ENCODE measurements around the gene BACE2.

BACE2 gene

GRCh38 chr21:41258617-41259016 is 90.7 kb downstream of the BACE2 start:
- TF ChIP-seq TCF4 (CRISPR knock-in tag; IDR thresholded peaks at IDR 0.05; ENCODE audit: borderline replicate concordance) (no peak), CREB5 (CRISPR knock-in tag; IDR thresholded peaks at IDR 0.05; ENCODE audit: low read depth) (no peak), GLIS3 (CRISPR knock-in tag; IDR thresholded peaks at IDR 0.05) (no peak), ZC3H10 (CRISPR knock-in tag; IDR thresholded peaks at IDR 0.05) (no peak)
- ATAC-seq, result no peak

DNA sequence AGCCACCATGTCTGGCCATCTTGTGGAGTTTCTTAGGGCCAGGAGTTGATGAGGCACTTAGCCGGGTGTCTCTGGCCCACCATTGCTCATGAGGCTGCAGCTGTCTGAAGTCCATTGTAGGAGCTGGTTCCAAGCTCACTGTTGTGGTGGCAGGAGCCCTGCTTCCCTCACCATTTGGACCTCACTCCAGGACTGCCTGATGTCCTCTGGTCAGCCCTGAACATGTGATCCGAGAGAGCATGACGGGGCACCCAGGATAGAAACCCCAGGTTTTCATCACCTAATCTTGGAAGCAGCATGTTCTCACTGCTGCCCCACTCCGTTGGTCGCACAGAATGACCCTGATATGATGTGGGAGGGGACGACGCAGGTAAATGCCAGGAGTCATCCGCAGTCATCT is 92.5 kb downstream of the BACE2 start:
- no peak for TF ChIP-seq CREB5 (CRISPR knock-in tag; IDR thresholded peaks at IDR 0.05; ENCODE audit: low read depth)
- TF ChIP-seq GLIS3 (CRISPR knock-in tag; IDR thresholded peaks at IDR 0.05), result no peak
- TF ChIP-seq PATZ1 (CRISPR knock-in tag; IDR thresholded peaks at IDR 0.05; ENCODE audit: borderline replicate concordance), result no peak
- TF ChIP-seq BACH2 (CRISPR knock-in tag; IDR thresholded peaks at IDR 0.05; ENCODE audit: borderline replicate concordance), result no peak
- TF ChIP-seq ISL1 (CRISPR knock-in tag; IDR thresholded peaks at IDR 0.05), result no peak
- no peak for TF ChIP-seq TOX (CRISPR knock-in tag; IDR thresholded peaks at IDR 0.05; ENCODE audit: borderline replicate concordance)
- ATAC-seq, result no peak

DNA sequence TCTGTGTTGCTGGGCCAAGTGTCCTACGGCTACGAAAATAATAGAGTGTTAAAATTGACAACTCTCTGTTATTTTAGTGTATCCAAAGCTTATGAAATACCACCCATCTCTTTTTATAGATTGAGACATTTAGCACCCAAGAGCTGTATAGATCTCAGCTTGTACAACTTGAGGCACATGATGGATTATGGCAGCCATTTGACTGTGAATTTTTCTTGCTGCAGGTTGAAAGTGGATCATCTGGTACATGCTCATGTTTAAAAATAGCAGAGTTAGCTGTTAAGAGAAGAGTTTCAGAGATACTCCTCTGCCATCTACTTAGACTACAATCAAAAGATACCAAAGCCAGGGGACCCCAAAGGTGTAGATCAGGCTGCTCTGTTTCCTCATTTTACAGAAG is 99.4 kb downstream of the BACE2 start:
- ATAC-seq, result no peak
- TF ChIP-seq ESRRG (CRISPR knock-in tag; IDR thresholded peaks at IDR 0.05) (no peak), RARB (CRISPR knock-in tag; IDR thresholded peaks at IDR 0.05) (no peak), SNAI2 (CRISPR knock-in tag; IDR thresholded peaks at IDR 0.05) (no peak), PATZ1 (CRISPR knock-in tag; IDR thresholded peaks at IDR 0.05; ENCODE audit: borderline replicate concordance) (no peak)

- ATAC-seq, result no peak
- no peak for TF ChIP-seq PPARA (CRISPR knock-in tag; IDR thresholded peaks at IDR 0.05; ENCODE audit: borderline replicate concordance)
- TF ChIP-seq ZFP30 (CRISPR knock-in tag; IDR thresholded peaks at IDR 0.05), result no peak
- no peak for TF ChIP-seq ISL1 (CRISPR knock-in tag; IDR thresholded peaks at IDR 0.05)
- TF ChIP-seq CREB5 (CRISPR knock-in tag; IDR thresholded peaks at IDR 0.05; ENCODE audit: low read depth), result no peak
- TF ChIP-seq POU6F1 (CRISPR knock-in tag; IDR thresholded peaks at IDR 0.05; ENCODE audit: borderline replicate concordance, low read depth), result no peak
- no peak for TF ChIP-seq BACH2 (CRISPR knock-in tag; IDR thresholded peaks at IDR 0.05; ENCODE audit: borderline replicate concordance)
- TF ChIP-seq CSRNP3 (CRISPR knock-in tag; IDR thresholded peaks at IDR 0.05), result no peak
- TF ChIP-seq ARNTL (CRISPR knock-in tag; IDR thresholded peaks at IDR 0.05; ENCODE audit: borderline replicate concordance, low read depth), result no peak
- no peak for TF ChIP-seq ZNF70 (CRISPR knock-in tag; IDR thresholded peaks at IDR 0.05)
- TF ChIP-seq CSDC2 (CRISPR knock-in tag; IDR thresholded peaks at IDR 0.05), result no peak
Measured at GRCh38 chr21:41269535-41269934, 101.6 kb downstream of the BACE2 start.

Measured in SK-N-SH treated with all-trans-retinoic acid at 6 μM for 48 hours (cell line).